Mesendoderm (in vitro differentiated cells): ENCODE measurements around the gene LRRC70.

Experiments
- DNase-seq: peaks from one replicate; pipeline ENCODE4 v3.0.0; 2013
- H2AK5ac ChIP-seq: 2 replicates; pipeline ENCODE4 v1.6.1; 2013; ENCODE audit warnings: low read length, inconsistent platforms
- H2BK120ac ChIP-seq: 2 replicates; pipeline ENCODE4 v1.6.1; 2013; ENCODE audit warnings: low read depth, mild to moderate bottlenecking, low read length, moderate library complexity, mixed read lengths
- H2BK15ac ChIP-seq: replicated peaks from 2 replicates; pipeline ENCODE4 v1.6.1; 2013; ENCODE audit warnings: low read depth, mild to moderate bottlenecking, moderate library complexity
- H2BK5ac ChIP-seq: 2 replicates; pipeline ENCODE4 v1.6.1; 2013; ENCODE audit warnings: low read length, inconsistent platforms
- H3K18ac ChIP-seq: 2 replicates; pipeline ENCODE4 v1.6.1; 2013; ENCODE audit warnings: mild to moderate bottlenecking, low read length, mixed read lengths
- H3K23ac ChIP-seq: one replicate; pipeline ENCODE4 v1.6.1; 2013; ENCODE audit warnings: low read length
- H3K27ac ChIP-seq: 2 replicates; pipeline ENCODE4 v1.5.1; 2013; ENCODE audit warnings: low read depth, mild to moderate bottlenecking, inconsistent platforms, low read length, moderate library complexity
- H3K27me3 ChIP-seq: 2 replicates; pipeline ENCODE4 v1.6.1; 2013; ENCODE audit warnings: low read length, control low read depth, mild to moderate bottlenecking, inconsistent platforms; ENCODE audit not compliant: insufficient read depth, poor library complexity
- H3K36me3 ChIP-seq: 2 replicates; pipeline ENCODE4 v1.6.1; 2013; ENCODE audit warnings: low read length, inconsistent platforms; ENCODE audit not compliant: control insufficient read depth, insufficient read depth
- H3K4ac ChIP-seq: one replicate; pipeline ENCODE4 v1.6.1; 2013; ENCODE audit warnings: low read depth, mild to moderate bottlenecking, low read length, moderate library complexity
- H3K4me1 ChIP-seq: 2 replicates; pipeline ENCODE4 v1.6.1; 2013; ENCODE audit warnings: low read depth, low read length, inconsistent platforms; ENCODE audit not compliant: control insufficient read depth
- H3K4me2 ChIP-seq: 2 replicates; pipeline ENCODE4 v1.6.1; 2013; ENCODE audit warnings: low read length
- H3K4me3 ChIP-seq: 2 replicates; pipeline ENCODE4 v1.5.1; 2013; ENCODE audit warnings: mild to moderate bottlenecking, low read length
- H3K56ac ChIP-seq: one replicate; pipeline ENCODE4 v1.6.1; 2013; ENCODE audit warnings: low read length
- H3K79me1 ChIP-seq: 2 replicates; pipeline ENCODE4 v1.6.1; 2013; ENCODE audit warnings: low read length, inconsistent platforms
- H3K79me2 ChIP-seq: 2 replicates; pipeline ENCODE4 v1.6.1; 2013; ENCODE audit warnings: mild to moderate bottlenecking, low read length; ENCODE audit not compliant: control insufficient read depth, insufficient read depth
- H3K9ac ChIP-seq: 2 replicates; pipeline ENCODE4 v1.6.1; 2013; ENCODE audit warnings: low read length, inconsistent platforms
- H4K5ac ChIP-seq: one replicate; pipeline ENCODE4 v1.6.1; 2013; ENCODE audit warnings: low read length
- H4K8ac ChIP-seq: one replicate; pipeline ENCODE4 v1.6.1; 2013; ENCODE audit warnings: low read depth, mild to moderate bottlenecking, control low read depth, low read length, moderate library complexity
- WGBS: extraction: QIAGEN DNeasy Blood & Tissue Kit; methylation state at CpG from one replicate; pipeline ENCODE4 v1.1.7; 2013; ENCODE audit warnings: low lambda C conversion rate, missing lambda C conversion rate; ENCODE audit not compliant: insufficient coverage; ENCODE audit errors: extremely low coverage; 5-methylcytosine and 5-hydroxymethylcytosine counted together

The LRRC70 gene

GRCh38 chr5:62538017-62538942, 40.3 kb upstream of the LRRC70 start:
- no peak overlapping the region for H2BK15ac ChIP-seq

DNA sequence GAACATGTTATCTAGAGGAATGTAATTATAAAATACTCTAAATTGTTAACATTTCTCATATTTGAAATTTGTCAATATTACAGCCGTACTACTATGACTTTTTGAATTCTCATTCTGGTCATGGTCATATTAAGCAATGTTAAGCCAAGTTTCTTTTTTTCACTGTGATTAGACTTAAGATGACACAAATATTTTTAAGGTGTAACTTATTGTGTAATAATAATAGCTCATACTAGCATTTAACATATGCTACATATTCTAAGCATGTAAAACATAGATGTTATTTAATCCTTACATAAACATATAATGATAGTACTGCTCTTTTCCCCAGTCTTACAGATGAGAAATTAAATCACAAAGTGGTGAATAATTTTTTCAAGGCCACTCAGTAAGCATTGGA, 35.9 kb upstream of the LRRC70 start:
- H3K4me3 ChIP-seq = no peak overlapping the region
- no peak overlapping the region for H3K27ac ChIP-seq
- H3K36me3 ChIP-seq = no peaks in the 10 kb centered on the region
- no peak overlapping the region for H2BK120ac ChIP-seq
- no peak overlapping the region for H2BK5ac ChIP-seq
- no peak overlapping the region for H3K18ac ChIP-seq
- no peak overlapping the region for H3K56ac ChIP-seq
- no peak overlapping the region for H4K8ac ChIP-seq
- no peak for DNase-seq
- H4K5ac ChIP-seq = no peak overlapping the region
- H3K79me2 ChIP-seq = no peaks in the 10 kb centered on the region
- no CpG with 5 or more reads among the region's 1 CpG for WGBS
- no peak overlapping the region for H3K23ac ChIP-seq
- H3K27me3 ChIP-seq = no peaks in the 10 kb centered on the region
- no peak overlapping the region for H3K4me2 ChIP-seq
- H2AK5ac ChIP-seq = no peak overlapping the region
- H3K79me1 ChIP-seq = no peaks in the 10 kb centered on the region
- no peaks in the 10 kb centered on the region for H3K4me1 ChIP-seq
- no peak overlapping the region for H3K9ac ChIP-seq
- H2BK15ac ChIP-seq = no peak overlapping the region
- H3K4ac ChIP-seq = no peak overlapping the region

More at GRCh38 chr5:62538017-62538942, 40.3 kb upstream of the LRRC70 start:
- WGBS = no CpG with 5 or more reads among the region's 9 CpGs
- Histone ChIP-seq H3K4me3 (no peak overlapping the region), H3K18ac (no peak overlapping the region), H3K23ac (no peak overlapping the region), H3K27ac (no peak overlapping the region), H3K79me1 (no peaks in the 10 kb centered on the region), H2AK5ac (no peak overlapping the region), H3K36me3 (no peaks in the 10 kb centered on the region), H2BK120ac (no peak overlapping the region), H3K56ac (no peak overlapping the region), H3K79me2 (no peaks in the 10 kb centered on the region), H3K4ac (no peak overlapping the region), H2BK5ac (no peak overlapping the region), H4K8ac (no peak overlapping the region), H3K4me1 (no peaks in the 10 kb centered on the region), H3K4me2 (no peak overlapping the region), H4K5ac (no peak overlapping the region), H3K27me3 (no peaks in the 10 kb centered on the region), H3K9ac (no peak overlapping the region)
- DNase-seq = peak; percentile 46

DNA sequence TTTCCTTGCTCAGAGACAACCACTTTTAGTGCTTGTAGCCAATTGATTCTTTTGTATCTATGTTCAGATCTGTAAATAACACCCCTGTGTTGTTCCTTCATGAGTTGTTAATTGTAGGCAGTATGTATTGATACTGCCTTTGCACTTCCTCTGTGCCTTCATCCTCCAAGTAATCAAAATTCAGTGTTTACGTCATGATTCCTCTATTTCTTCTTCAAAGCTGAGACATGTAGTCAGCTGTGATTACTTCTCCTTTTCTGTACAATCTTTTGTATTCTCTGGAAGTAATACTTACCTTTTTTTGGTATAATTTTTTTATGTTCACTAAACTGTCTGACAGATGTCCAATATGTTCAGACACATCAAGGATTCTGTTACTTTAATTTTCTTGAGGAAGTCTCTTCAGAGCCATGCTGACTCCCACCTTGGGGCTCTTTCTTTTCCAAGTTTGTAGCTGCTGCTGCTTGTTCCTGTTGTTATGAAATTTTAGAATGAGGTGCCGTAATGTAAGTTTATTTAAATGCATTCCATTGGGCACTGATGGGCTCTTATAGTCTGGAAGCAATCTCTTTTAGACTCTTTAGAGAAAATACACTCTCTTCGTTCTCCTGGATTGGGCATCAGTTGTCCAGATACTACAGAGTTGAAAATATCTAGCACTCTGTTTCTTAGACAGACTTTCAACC, 30.5 kb upstream of the LRRC70 start:
- no peaks in the 10 kb centered on the region for H3K36me3 ChIP-seq
- no CpG with 5 or more reads among the region's 3 CpGs for WGBS
- H3K4ac ChIP-seq = no peak overlapping the region
- no peak overlapping the region for H3K56ac ChIP-seq
- H3K18ac ChIP-seq = no peak overlapping the region
- no peak overlapping the region for H3K4me2 ChIP-seq
- no peak overlapping the region for H2BK120ac ChIP-seq
- H3K27ac ChIP-seq = no peak overlapping the region
- no peaks in the 10 kb centered on the region for H3K79me2 ChIP-seq
- H3K4me3 ChIP-seq = no peak overlapping the region
- H3K9ac ChIP-seq = no peak overlapping the region
- no peak overlapping the region for H4K5ac ChIP-seq
- H4K8ac ChIP-seq = no peak overlapping the region
- H2BK5ac ChIP-seq = no peak overlapping the region
- H2AK5ac ChIP-seq = no peak overlapping the region
- no peaks in the 10 kb centered on the region for H3K27me3 ChIP-seq
- no peak overlapping the region for H2BK15ac ChIP-seq
- H3K23ac ChIP-seq = no peak overlapping the region
- H3K4me1 ChIP-seq = no peaks in the 10 kb centered on the region
- no peaks in the 10 kb centered on the region for H3K79me1 ChIP-seq
- no peak for DNase-seq

- no peak overlapping the region for H3K9ac ChIP-seq
- H3K27ac ChIP-seq = no peak overlapping the region
- H3K36me3 ChIP-seq = no peaks in the 10 kb centered on the region
- H3K4me1 ChIP-seq = no peaks in the 10 kb centered on the region
- H4K5ac ChIP-seq = no peak overlapping the region
- H3K4me3 ChIP-seq = no peak overlapping the region
- H3K27me3 ChIP-seq = no peaks in the 10 kb centered on the region
- H2AK5ac ChIP-seq = no peak overlapping the region
- no peak overlapping the region for H3K4ac ChIP-seq
- H2BK15ac ChIP-seq = no peak overlapping the region
- no peak overlapping the region for H2BK5ac ChIP-seq
- H2BK120ac ChIP-seq = no peak overlapping the region
- no peak overlapping the region for H3K18ac ChIP-seq
- H4K8ac ChIP-seq = no peak overlapping the region
- no peaks in the 10 kb centered on the region for H3K79me1 ChIP-seq
- WGBS = no CpG with 5 or more reads among the region's 2 CpGs
- no peak overlapping the region for H3K56ac ChIP-seq
- H3K4me2 ChIP-seq = no peak overlapping the region
- no peak overlapping the region for H3K23ac ChIP-seq
- H3K79me2 ChIP-seq = no peaks in the 10 kb centered on the region
- no peak for DNase-seq
Observed at GRCh38 chr5:62550103-62550502, 28.5 kb upstream of the LRRC70 start.

- Histone ChIP-seq H3K18ac (no peak overlapping the region), H3K79me2 (no peaks in the 10 kb centered on the region), H3K4me2 (no peak overlapping the region), H4K8ac (no peak overlapping the region), H3K4me1 (no peaks in the 10 kb centered on the region), H2BK5ac (no peak overlapping the region), H3K23ac (no peak overlapping the region), H3K9ac (no peak overlapping the region), H4K5ac (no peak overlapping the region), H3K4ac (no peak overlapping the region), H3K36me3 (no peaks in the 10 kb centered on the region), H2BK15ac (no peak overlapping the region), H3K27ac (no peak overlapping the region), H3K79me1 (no peaks in the 10 kb centered on the region), H3K56ac (no peak overlapping the region), H2BK120ac (no peak overlapping the region), H3K27me3 (no peaks in the 10 kb centered on the region), H2AK5ac (no peak overlapping the region), H3K4me3 (no peak overlapping the region)
- no peak for DNase-seq
Observed at GRCh38 chr5:62555930-62556329, 22.7 kb upstream of the LRRC70 start.
